Osteoblast (primary cell): ENCODE results near the gene CCDC27. TPM values are rescaled to one million over a fixed set of nuclear protein-coding genes. Genes with fewer than 3 reads are reported as not detected.

Experiments
- DNase-seq: peaks from one replicate; pipeline ENCODE4 v3.0.0; 2011; ENCODE audit warnings: low spot score, mixed read lengths; ENCODE audit not compliant: insufficient read length; ENCODE audit errors: missing footprints
- H2AFZ ChIP-seq: 2 replicates; pipeline ENCODE4 v1.6.0; 2011; ENCODE audit warnings: mild to moderate bottlenecking, low read length
- H3K27ac ChIP-seq: 2 replicates; pipeline ENCODE4 v1.5.1; 2011; ENCODE audit warnings: mild to moderate bottlenecking, low read depth, low read length, moderate library complexity
- H3K27me3 ChIP-seq: 2 replicates; pipeline ENCODE4 v1.6.0; 2012; ENCODE audit warnings: mild to moderate bottlenecking, control low read depth, inconsistent platforms, low read length, moderate library complexity; ENCODE audit not compliant: insufficient read depth
- H3K36me3 ChIP-seq: 2 replicates; pipeline ENCODE4 v1.5.1; 2011; ENCODE audit warnings: mild to moderate bottlenecking, low read length, control low read depth, moderate library complexity; ENCODE audit not compliant: insufficient read depth
- H3K4me1 ChIP-seq: 2 replicates; pipeline ENCODE4 v1.5.1; 2011; ENCODE audit warnings: mild to moderate bottlenecking, low read length, control low read depth, moderate library complexity; ENCODE audit not compliant: insufficient read depth
- H3K4me2 ChIP-seq: 2 replicates; pipeline ENCODE4 v1.6.0; 2011; ENCODE audit warnings: mild to moderate bottlenecking, low read length; ENCODE audit not compliant: insufficient read depth
- H3K4me3 ChIP-seq: fragments of 200-600 bp; sonication (generic); 3 replicates; pipeline ENCODE4 v1.5.1; 2012; ENCODE audit warnings: mild to moderate bottlenecking, low read length, inconsistent platforms; ENCODE audit not compliant: insufficient read depth
- H3K79me2 ChIP-seq: 2 replicates; pipeline ENCODE4 v1.6.0; 2012; ENCODE audit warnings: mild to moderate bottlenecking, low read length, control low read depth, inconsistent platforms; ENCODE audit not compliant: insufficient read depth
- H3K9me3 ChIP-seq: 2 replicates; pipeline ENCODE4 v1.5.1; 2011; ENCODE audit warnings: low read depth, low read length, control low read depth
- H4K20me1 ChIP-seq: 2 replicates; pipeline ENCODE4 v1.6.0; 2012; ENCODE audit warnings: mild to moderate bottlenecking, low read length, control low read depth; ENCODE audit not compliant: insufficient read depth
- total RNA-seq: library from RNA; depleted of rRNA; stranded (reverse); fragments of >200 nt; gene quantifications from 2 replicates; pipeline ENCODE4 v1.2.3, GENCODE V29; 2012
- TF ChIP-seq, protein P1 (sequence below): IDR thresholded peaks from 2 replicates; pipeline ENCODE4 v1.5.1; 2011; ENCODE audit warnings: mild to moderate bottlenecking, low read depth, low read length, moderate library complexity; ENCODE audit errors: extremely low read depth

Gene CCDC27
- total RNA-seq, 1 donor, result not detected

DNA sequence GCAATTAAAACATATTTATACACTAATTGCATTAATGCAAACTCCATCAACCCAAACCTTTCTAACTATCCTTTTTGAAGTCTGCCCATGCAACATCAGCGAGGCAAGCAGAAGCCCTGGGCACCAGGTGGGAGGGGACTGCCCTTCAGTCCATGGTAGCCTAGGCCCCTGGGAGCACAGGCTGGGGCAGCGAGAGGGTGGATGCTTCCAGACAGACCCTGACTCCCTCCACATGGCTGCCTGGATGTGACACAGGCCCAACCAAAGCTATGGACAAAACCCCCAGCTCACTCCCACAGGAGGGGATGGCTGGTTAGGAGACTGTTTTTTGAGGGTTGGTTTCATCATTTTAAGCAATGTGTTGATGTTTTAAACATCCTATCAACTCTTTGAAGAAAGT is 61.8 kb downstream of the CCDC27 start:
- DNase-seq, result no peak
- no peaks in the 10 kb centered on the region for H4K20me1 ChIP-seq
- H3K9me3 ChIP-seq, result no peaks in the 10 kb centered on the region
- H3K27ac ChIP-seq, result no peak overlapping the region
- H3K4me3 ChIP-seq, result no peak overlapping the region
- TF ChIP-seq, protein P1, sequence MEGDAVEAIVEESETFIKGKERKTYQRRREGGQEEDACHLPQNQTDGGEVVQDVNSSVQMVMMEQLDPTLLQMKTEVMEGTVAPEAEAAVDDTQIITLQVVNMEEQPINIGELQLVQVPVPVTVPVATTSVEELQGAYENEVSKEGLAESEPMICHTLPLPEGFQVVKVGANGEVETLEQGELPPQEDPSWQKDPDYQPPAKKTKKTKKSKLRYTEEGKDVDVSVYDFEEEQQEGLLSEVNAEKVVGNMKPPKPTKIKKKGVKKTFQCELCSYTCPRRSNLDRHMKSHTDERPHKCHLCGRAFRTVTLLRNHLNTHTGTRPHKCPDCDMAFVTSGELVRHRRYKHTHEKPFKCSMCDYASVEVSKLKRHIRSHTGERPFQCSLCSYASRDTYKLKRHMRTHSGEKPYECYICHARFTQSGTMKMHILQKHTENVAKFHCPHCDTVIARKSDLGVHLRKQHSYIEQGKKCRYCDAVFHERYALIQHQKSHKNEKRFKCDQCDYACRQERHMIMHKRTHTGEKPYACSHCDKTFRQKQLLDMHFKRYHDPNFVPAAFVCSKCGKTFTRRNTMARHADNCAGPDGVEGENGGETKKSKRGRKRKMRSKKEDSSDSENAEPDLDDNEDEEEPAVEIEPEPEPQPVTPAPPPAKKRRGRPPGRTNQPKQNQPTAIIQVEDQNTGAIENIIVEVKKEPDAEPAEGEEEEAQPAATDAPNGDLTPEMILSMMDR, result no peak
- peaks cover 14% of the 10 kb centered on the region for H3K36me3 ChIP-seq
- no peaks in the 10 kb centered on the region for H3K79me2 ChIP-seq
- no peaks in the 10 kb centered on the region for H3K4me1 ChIP-seq
- H3K4me2 ChIP-seq, result no peak overlapping the region
- no peak overlapping the region for H2AFZ ChIP-seq
- no peaks in the 10 kb centered on the region for H3K27me3 ChIP-seq

DNA sequence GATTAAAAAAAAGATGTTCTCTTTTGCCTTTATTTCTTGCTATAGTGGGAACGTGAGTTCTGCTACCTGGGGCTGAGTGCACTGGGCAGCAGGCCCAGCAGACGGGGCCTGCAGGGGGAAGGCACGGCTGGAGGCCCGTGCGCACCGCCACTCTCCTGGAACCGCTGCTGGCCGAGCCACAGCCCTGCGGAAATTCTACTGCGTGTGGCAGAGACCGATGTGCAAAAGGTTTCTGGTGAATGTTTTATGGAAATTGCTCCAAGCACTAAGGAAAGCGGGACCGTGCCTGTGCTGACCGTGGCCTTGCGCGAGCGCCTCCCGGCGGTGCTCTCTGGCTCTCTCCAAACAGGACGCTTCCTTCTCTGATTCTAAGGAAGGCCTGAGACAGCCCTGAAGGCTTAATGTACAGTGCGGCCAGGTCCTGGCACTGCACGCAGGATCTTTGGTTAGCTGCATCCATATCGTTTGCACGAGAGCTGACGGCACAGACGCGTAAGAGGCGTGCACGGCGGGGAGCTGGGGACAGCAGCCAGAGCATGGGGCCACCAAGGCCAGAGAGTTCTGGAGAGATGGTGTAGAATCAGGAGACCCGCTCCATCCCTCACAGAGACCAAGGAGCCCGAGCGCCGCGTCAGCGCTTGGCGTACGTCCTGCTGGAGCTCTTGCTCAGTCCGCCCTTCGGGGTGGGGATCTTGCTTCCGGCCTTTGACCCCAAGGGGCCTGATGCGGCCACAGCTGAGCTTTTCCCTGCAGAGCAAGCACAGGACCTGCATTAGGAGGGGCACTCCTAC is 62.7 kb downstream of the CCDC27 start:
- Histone ChIP-seq H3K27me3 (no peaks in the 10 kb centered on the region), H2AFZ (no peak overlapping the region), H3K4me3 (no peak overlapping the region), H3K4me1 (no peaks in the 10 kb centered on the region), H3K9me3 (no peaks in the 10 kb centered on the region), H3K27ac (no peak overlapping the region), H3K79me2 (no peaks in the 10 kb centered on the region), H3K36me3 (peaks cover 14% of the 10 kb centered on the region), H4K20me1 (no peaks in the 10 kb centered on the region), H3K4me2 (no peak overlapping the region)
- peak; percentile 52 for DNase-seq
- TF ChIP-seq, protein P1, result no peak

DNA sequence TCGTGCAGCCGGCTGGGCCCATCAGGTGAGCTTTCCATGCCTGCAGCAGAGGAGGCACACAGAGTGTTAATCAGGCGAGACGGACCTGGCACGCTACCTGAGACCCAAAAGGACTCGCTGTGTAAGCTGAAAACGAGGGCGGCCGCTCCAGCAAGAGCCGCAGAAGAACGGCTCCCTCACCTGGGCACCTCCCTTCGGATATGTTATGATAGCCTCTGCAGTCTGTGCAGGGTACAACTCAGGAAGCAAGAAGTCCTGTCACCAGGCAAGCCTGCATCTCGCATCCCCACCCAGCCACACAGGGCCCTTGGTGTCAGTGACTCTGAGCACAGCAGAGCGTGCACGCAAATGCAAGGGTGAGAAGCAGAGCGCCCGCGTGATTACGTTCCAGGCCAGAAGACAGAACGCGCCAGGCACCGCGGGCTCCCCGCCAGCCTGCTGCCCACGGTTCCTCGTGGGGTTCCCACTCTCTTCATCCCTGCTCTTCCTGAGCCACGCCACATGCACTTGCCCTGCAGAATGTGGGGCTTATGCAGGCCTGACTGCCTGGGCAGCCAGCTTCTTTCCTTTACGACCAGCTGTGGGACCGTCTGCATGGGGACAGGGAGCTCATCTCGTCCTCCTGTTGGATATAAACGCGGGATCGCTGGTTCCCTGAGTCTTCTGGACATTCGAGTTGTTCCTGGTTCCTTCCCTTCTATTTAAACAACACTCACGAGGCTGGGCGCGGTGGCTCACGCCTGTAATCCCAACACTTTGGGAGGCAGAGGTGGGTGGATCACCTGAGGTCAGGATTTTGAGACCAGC is 64.3 kb downstream of the CCDC27 start:
- H4K20me1 ChIP-seq, result no peaks in the 10 kb centered on the region
- no peaks in the 10 kb centered on the region for H3K9me3 ChIP-seq
- no peak overlapping the region for H2AFZ ChIP-seq
- H3K27me3 ChIP-seq, result no peaks in the 10 kb centered on the region
- H3K36me3 ChIP-seq, result peaks cover 26% of the 10 kb centered on the region
- no peaks in the 10 kb centered on the region for H3K79me2 ChIP-seq
- DNase-seq, result peak; percentile 35
- H3K4me3 ChIP-seq, result no peak overlapping the region
- no peak overlapping the region for H3K4me2 ChIP-seq
- no peaks in the 10 kb centered on the region for H3K4me1 ChIP-seq
- H3K27ac ChIP-seq, result no peak overlapping the region
- TF ChIP-seq, protein P1, result no peak
